ENCODE measurements around the gene RAPH1.
"Not testable (repeated sequence)": the region's sequence is repeated elsewhere in the genome, so short reads cannot be mapped to it uniquely, and the experiment has no call there.

The RAPH1 gene

DNA sequence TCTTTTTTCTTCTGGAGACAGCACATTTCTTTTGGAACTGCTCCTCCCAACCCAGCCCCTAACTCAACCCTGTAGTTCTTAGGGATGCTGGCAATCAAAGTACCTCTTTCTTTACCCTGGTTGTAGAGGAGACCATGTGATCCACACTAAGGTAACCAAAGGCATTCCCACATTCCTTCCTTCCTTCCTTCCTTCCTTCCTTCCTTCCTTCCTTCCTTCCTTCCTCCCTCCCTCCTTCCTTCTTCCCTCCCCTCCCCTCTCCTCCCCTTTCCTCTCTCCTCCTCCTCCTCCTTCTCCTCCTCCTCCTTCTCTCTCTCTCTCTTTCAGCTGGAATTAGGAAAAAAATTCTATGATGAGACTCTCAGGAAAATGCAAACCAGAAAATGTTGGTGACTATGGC is 13.8 kb upstream of the RAPH1 start:
- no peak for DNase-seq (ENCODE audit: low read depth in 2 of 2)

DNA sequence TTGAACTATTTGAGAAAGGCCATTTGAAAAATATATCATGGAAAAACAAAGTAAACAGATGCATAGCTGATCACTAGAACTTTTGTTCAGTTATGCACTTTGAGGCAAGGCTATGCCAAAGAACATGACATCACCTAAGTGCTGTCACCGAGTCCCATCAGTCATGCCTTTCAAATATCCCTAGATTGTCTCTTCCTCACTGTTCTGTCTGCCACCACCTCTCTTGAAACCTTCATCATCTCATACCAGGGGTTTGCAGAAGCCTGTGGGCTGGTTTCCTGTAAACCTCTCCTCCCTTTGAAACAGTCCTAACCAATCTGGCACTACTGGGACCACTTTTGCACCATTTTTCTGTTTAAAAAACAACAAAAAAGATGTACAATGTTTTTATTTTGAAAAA is 12.3 kb upstream of the RAPH1 start:
- no peak for DNase-seq (ENCODE audit: low read depth in 2 of 2)

- DNase-seq (ENCODE audit: low read depth in 2 of 2), result no peak
These were observed 9.3 kb upstream of the RAPH1 start for GRCh38 chr2:203544402-203544801.

GRCh38 chr2:203543898-203544328 is 8.8 kb upstream of the RAPH1 start:
- no peak for DNase-seq (ENCODE audit: low read depth in 2 of 2)

GRCh38 chr2:203540598-203540997 is 5.5 kb upstream of the RAPH1 start:
- DNase-seq (ENCODE audit: low read depth in 2 of 2), result not testable (repeated sequence)

GRCh38 chr2:203538237-203538636 is 3.1 kb upstream of the RAPH1 start:
- DNase-seq (ENCODE audit: low read depth in 2 of 2), result not testable (repeated sequence)

- DNase-seq (ENCODE audit: low read depth in 2 of 2), result not testable (repeated sequence)
These were observed 1.5 kb upstream of the RAPH1 start for GRCh38 chr2:203536586-203536951.

DNA sequence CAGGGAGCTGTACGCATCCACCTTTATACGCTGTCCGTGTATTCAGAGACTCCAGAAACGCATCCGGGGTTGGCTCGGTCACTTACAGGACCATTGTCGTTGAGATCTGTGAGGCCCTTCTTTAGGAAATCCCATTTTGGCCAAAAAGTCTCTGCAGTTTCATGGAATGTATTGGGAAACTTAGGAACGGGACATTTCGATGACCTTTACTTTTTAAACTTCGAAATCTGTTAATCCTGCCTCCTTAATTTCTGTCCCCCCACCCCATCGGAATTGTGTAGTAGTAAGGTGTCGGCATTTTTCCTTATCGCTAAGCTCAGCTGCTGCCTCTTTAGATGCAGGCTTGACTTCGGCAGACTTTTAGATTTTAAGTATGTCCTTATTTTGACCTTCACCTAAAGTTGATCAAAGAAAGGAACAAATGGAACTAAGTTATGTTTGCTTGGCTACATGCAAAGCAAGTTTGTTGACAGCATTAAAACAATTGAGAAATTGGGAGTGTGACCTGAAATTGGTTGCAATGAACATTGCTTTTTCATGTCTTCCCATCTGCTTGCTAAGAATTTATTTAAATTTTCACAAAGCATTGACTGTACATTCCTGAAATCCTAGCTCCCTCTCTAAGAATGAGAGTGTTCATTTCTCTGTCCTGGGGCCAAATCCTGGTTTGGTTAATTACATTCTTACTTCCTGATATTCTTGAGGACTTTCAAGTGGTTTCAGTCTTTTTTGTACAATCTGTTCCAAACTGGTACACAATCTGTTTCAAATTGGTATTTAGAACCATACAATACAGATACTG is 884 bp upstream of the RAPH1 start:
- no peak for DNase-seq (ENCODE audit: low read depth in 2 of 2)

GRCh38 chr2:203534621-203535077 is 452 bp downstream of the RAPH1 start:
- DNase-seq (ENCODE audit: low read depth in 2 of 2), result peak in 1 of 2 donors; percentile 6

GRCh38 chr2:203533676-203534591 is 1.2 kb downstream of the RAPH1 start:
- DNase-seq (ENCODE audit: low read depth in 2 of 2), result no peak

DNA sequence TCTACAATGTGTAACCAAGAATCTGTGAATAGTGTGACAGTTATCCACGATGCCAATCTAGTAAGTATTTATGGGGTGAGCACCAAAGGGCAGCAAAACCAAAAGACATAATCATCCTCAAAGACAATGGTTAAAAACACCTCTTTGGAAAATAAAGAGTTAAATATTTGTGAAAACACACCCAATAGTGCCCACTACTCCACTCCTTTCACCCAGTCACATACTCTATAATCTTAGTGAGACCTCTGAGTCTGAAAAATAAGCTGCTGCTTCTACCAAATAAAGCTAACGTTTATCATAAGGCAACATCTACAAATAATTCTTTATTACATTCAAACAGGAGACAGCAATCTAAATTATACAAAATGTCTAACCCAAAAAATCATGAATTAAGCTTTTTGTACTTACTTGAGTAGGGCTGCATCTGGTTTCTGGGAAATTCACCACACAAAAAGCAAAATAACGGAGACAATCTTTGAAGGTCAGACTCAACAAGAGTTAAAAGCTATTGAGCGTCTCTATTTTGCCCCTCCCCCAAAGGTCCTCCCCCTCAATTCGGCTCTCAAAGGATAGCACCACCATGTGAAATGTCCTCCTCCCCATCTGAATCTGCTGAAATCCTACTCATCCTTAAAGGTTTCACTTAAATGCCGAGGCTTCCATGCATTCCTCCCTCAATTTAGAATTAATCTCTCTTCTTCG is 2.0 kb downstream of the RAPH1 start:
- no peak for DNase-seq (ENCODE audit: low read depth in 2 of 2)

DNA sequence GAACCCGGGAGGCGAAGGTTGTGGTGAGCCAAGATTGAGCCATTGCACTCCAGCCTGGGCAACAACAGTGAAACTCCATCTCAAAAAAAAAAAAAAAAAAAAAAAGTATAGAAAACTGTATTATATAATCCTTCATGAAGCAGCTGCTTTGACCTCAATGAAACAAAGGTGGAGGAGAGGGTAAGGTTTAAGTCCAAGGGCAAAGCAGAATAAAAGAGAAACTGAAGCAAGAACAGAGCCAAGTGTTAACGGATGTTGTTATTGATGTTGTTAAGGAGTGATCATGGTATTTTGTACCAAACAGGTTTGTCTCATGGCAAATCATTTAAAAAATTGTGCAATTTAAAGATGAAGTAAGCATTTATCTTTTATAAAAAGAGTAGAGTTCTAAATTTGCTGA is 7.4 kb downstream of the RAPH1 start:
- DNase-seq (ENCODE audit: low read depth in 2 of 2), result no peak

DNA sequence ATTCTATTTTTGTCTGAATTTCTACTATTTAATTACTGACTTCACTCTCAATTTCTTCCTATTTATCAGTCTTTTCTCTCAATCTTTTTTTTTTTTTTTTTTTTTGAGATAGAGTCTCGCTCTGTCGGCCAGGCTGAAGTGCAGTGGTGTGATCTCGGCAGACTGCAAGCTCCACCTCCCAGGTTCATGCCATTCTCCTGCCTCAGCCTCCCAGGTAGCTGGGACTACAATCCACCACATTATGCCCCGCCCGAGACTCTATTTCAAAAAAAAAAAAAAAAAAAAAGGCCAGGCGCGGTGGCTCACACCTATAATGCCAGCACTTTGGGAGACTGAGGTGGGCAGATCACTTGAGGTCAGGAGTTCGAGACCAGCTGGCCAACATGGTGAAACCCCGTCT is 21.8 kb downstream of the RAPH1 start:
- not testable (repeated sequence) for DNase-seq (ENCODE audit: low read depth in 2 of 2)

DNA sequence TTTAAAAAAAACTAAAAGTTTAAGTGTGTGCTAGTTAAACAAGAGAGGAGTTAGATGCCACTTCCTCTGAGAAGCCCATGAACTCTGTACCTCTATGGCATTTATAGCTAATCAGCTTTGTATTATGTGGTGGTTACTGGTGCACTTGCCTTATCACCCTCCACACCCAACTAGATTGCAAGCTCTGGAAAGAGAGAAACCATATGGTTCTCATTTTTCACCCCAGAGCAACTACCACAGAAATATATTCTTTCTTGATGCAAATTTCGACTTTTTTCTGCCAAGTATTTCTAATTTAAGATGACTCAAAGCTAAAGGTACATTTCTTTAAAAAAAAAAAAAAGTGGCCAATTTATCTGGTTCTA is 24.2 kb downstream of the RAPH1 start:
- DNase-seq (ENCODE audit: low read depth in 2 of 2), result no peak

GRCh38 chr2:203510256-203510940 is 24.7 kb downstream of the RAPH1 start:
- DNase-seq (ENCODE audit: low read depth in 2 of 2), result no peak

DNA sequence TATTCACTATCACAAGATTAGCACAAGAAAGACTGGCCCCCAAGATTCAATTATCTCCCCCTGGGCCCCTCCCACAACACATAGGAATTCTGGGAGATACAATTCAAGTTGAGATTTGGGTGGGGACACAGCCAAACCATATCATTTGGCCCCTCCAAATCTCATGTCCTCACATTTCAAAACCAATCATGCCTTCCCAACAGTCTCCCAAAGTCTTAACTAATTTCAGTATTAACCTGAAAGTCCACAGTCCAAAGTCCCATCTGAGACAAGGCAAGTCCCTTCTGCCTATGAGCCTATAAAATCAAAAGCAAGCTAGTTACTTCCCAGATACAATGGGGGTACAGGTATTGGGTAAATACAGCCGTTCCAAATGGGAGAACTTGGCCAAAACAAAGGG is 31.6 kb downstream of the RAPH1 start:
- DNase-seq (ENCODE audit: low read depth in 2 of 2), result not testable (repeated sequence)

DNA sequence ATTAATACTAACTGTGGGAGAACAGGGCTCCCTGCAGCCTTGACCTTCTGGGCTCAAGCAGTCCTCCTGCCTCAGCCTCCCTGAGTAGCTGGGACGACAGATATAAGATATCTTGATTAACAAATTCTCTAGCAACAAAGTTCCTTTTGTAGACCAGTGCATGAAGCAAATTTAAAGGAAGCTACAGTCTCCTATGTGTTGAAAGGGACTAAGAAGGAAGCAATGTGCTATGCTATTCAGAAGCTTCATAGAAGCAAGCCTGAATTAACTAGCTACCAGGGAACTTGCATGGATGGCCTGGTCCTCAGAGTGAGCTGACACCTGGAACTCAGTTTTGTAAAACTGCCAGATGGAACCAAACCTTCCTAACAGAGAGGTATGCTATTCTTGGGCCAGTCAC is 33.2 kb downstream of the RAPH1 start:
- no peak for DNase-seq (ENCODE audit: low read depth in 2 of 2)

DNA sequence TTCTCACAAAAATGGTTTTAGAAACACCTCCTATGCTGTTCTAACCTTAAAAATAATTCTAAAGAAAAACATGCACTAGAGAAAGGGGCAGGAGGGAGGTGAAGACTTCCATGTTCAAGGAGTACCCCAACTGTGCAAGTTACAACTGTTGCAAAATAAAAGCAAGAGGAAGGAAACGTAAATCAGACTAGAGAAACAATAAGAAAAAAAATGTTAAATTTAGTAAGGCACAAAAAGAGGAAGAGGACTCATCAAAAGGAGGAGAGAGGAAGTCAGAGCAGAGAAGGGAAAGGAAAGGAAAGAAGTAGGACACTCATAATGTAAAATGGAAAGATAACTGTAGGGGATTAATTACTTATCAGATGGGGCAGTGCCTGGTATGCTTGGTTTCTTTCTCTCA is 34.1 kb downstream of the RAPH1 start:
- no peak for DNase-seq (ENCODE audit: low read depth in 2 of 2)

DNA sequence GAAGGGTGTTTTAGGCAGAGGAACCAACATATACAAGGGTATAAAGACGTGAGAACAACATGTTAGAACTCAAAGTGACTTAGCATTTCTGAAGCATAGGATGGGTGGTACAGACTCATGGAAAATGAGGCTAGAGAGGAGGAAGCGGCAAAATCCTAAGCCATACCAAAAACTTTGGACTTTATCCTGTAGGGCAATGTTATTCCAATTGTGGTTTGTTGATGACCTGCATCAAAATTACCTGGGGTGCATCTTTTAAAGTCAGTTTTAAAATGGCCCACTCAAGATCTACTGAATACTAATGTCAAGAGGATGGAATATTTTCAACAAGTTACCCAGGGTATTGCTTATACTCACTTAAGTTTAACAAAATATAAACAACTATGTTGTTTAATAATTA is 34.8 kb downstream of the RAPH1 start:
- no peak for DNase-seq (ENCODE audit: low read depth in 2 of 2)

DNA sequence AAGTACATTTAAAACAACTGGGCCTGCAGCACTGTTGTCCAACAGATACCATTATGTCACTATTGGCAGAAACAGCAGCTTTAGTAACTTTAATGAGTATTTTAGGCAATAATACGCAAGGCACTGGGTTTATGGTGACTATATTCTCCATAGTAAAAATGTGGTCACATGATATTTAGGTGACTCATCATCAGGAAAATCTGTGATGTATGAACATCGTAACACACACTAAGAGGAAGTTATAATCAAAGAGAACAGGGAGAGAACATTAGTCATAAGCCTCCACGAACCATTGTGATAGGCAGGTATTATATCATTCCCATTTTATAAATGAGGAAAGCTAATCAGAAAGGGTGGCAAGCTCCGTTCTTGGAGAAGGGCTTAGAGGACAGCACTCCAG is 36.9 kb downstream of the RAPH1 start:
- no peak for DNase-seq (ENCODE audit: low read depth in 2 of 2)

DNA sequence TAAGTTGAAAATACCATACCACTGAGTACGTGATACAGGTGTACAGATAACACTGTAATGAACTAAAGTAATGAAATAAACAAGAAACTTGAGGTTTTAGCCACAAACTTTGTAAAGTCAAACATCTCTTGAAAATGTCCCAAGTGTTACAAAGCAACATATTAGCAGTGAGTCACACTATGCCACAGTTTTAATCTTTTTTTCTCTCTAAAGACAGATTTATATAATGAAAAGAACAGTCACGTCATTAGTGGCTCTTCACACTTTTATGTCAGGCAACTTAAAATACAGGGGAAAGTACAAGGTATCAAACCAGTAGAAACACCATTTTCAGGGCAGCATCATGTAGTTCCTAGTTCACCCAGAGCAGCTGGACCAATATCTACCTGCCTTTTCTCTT is 42.1 kb downstream of the RAPH1 start:
- DNase-seq (ENCODE audit: low read depth in 2 of 2), result no peak

DNA sequence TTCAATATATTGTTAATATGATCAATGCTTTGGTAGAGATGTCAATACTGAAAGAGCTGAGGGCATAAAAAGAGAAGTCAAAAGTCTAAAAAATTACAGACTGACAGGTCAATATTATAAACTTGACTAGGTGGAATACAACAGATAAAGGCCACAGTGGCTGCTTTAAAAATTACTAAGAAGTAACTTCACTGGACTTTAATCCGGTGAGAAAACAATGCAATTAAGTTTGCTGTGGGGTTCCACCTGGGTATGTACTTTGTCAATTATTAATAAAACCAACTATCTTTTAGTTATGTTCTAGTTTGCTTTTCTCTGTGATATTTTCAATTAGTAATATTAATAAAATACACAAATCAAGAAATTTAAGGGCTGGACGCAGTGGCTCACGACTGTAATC is 44.7 kb downstream of the RAPH1 start:
- no peak for DNase-seq (ENCODE audit: low read depth in 2 of 2)
